ENCODE data around the gene LYSMD3. TPM values are rescaled to one million over a fixed set of nuclear protein-coding genes. Genes with fewer than 3 reads are reported as not detected.

The LYSMD3 gene
- total and polyA plus RNA-seq, 9 of the 15 experiments (the other 6 are each of a cell fraction or from before 2014, with no cell fraction given), result 9.5 to 42.3 (median 20.7) TPM

DNA sequence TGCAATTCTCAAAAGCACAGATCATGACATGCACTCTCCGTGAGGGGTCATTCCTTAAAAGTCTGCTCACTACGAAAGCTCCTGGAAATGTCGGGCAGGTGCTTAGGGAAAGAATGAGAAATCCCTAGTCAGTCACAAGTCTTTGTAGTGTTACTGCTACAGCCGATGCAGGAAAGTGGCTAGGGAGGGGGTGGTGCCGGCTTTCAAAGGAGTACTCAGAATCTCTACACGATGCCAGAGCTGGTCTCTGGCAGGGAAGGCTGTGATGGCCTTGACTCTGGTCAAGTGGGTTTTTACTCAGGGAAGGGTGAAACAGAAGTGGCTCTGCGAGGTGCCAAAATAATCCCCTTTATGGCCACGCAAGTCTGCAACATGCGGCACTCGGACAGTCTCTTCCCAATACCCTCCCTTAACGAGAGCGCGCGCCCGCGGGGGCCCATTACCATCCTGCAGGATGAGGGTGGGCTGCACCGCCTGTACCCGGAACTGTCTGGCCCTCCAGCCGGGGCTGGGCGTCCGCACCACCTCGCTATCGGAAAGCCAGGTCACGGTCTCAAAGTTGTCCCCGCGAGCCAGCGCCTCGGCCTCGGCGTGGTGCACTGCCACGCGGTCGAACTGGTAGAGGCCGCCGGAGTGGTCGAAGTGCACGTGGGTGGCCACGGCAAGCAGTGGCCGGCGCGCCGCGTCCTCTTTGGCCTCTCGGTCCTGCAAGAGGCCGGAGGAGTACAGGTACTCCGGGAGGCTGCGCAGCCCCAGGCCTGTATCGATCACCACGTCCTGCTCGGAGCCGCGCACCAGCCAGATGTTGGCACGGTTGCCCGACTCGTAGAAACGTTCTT lies 55.8 kb downstream of the LYSMD3 start (continued):
- TF ChIP-seq CBX2 (IDR thresholded peaks at IDR 0.05; ENCODE audit: insufficient read depth, low read length, poor library complexity, severe bottlenecking) (no peak), MTA2 (IDR thresholded peaks at IDR 0.05; ENCODE audit: low read depth) (no peak), OTX1 (CRISPR knock-in tag; IDR thresholded peaks at IDR 0.05) (no peak), SMARCA5 (IDR thresholded peaks at IDR 0.05) (no peak), PTBP1 (IDR thresholded peaks at IDR 0.05; ENCODE audit: low read depth, low read length) (no peak), KDM5B (IDR thresholded peaks at IDR 0.05; ENCODE audit: insufficient replicate concordance, low read depth, low read length) (no peak), RBM34 (IDR thresholded peaks at IDR 0.05; ENCODE audit: borderline replicate concordance, insufficient read depth, low read length) (no peak), SMARCB1 (IDR thresholded peaks at IDR 0.05; ENCODE audit: insufficient read length, low read depth) (no peak), ZNF324 (CRISPR knock-in tag; IDR thresholded peaks at IDR 0.05) (no peak), KDM2B (CRISPR knock-in tag; IDR thresholded peaks at IDR 0.05) (no peak), HOXB6 (CRISPR knock-in tag; IDR thresholded peaks at IDR 0.05; ENCODE audit: borderline replicate concordance) (no peak), TAF9B (IDR thresholded peaks at IDR 0.05; ENCODE audit: partially characterized antibody) (no peak), RBM25 (IDR thresholded peaks at IDR 0.05; ENCODE audit: low read depth, low read length, severe bottlenecking) (no peak)
- TF ChIP-seq, protein P1, sequence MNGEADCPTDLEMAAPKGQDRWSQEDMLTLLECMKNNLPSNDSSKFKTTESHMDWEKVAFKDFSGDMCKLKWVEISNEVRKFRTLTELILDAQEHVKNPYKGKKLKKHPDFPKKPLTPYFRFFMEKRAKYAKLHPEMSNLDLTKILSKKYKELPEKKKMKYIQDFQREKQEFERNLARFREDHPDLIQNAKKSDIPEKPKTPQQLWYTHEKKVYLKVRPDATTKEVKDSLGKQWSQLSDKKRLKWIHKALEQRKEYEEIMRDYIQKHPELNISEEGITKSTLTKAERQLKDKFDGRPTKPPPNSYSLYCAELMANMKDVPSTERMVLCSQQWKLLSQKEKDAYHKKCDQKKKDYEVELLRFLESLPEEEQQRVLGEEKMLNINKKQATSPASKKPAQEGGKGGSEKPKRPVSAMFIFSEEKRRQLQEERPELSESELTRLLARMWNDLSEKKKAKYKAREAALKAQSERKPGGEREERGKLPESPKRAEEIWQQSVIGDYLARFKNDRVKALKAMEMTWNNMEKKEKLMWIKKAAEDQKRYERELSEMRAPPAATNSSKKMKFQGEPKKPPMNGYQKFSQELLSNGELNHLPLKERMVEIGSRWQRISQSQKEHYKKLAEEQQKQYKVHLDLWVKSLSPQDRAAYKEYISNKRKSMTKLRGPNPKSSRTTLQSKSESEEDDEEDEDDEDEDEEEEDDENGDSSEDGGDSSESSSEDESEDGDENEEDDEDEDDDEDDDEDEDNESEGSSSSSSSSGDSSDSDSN (IDR thresholded peaks at IDR 0.05; ENCODE audit: borderline replicate concordance in 1 of 2, low read depth in 2 of 2, low read length in 2 of 2), result peak in 1 of 2 experiments; percentile 41; a peak in 2 of 4 replicates
- TF ChIP-seq, protein P2, sequence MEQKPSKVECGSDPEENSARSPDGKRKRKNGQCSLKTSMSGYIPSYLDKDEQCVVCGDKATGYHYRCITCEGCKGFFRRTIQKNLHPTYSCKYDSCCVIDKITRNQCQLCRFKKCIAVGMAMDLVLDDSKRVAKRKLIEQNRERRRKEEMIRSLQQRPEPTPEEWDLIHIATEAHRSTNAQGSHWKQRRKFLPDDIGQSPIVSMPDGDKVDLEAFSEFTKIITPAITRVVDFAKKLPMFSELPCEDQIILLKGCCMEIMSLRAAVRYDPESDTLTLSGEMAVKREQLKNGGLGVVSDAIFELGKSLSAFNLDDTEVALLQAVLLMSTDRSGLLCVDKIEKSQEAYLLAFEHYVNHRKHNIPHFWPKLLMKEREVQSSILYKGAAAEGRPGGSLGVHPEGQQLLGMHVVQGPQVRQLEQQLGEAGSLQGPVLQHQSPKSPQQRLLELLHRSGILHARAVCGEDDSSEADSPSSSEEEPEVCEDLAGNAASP (IDR thresholded peaks at IDR 0.05), result no peak
- TF ChIP-seq, protein P3, sequence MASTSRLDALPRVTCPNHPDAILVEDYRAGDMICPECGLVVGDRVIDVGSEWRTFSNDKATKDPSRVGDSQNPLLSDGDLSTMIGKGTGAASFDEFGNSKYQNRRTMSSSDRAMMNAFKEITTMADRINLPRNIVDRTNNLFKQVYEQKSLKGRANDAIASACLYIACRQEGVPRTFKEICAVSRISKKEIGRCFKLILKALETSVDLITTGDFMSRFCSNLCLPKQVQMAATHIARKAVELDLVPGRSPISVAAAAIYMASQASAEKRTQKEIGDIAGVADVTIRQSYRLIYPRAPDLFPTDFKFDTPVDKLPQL (IDR thresholded peaks at IDR 0.05; ENCODE audit: extremely low read depth, insufficient read length), result no peak
- TF ChIP-seq, protein P4, sequence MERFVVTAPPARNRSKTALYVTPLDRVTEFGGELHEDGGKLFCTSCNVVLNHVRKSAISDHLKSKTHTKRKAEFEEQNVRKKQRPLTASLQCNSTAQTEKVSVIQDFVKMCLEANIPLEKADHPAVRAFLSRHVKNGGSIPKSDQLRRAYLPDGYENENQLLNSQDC (CRISPR knock-in tag; IDR thresholded peaks at IDR 0.05), result no peak
- TF ChIP-seq, protein P5, sequence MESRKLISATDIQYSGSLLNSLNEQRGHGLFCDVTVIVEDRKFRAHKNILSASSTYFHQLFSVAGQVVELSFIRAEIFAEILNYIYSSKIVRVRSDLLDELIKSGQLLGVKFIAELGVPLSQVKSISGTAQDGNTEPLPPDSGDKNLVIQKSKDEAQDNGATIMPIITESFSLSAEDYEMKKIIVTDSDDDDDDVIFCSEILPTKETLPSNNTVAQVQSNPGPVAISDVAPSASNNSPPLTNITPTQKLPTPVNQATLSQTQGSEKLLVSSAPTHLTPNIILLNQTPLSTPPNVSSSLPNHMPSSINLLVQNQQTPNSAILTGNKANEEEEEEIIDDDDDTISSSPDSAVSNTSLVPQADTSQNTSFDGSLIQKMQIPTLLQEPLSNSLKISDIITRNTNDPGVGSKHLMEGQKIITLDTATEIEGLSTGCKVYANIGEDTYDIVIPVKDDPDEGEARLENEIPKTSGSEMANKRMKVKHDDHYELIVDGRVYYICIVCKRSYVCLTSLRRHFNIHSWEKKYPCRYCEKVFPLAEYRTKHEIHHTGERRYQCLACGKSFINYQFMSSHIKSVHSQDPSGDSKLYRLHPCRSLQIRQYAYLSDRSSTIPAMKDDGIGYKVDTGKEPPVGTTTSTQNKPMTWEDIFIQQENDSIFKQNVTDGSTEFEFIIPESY (CRISPR knock-in tag; IDR thresholded peaks at IDR 0.05), result 0 out of 2 replicates have a peak, but pooled peaks have one; percentile 37
- TF ChIP-seq, protein P6, sequence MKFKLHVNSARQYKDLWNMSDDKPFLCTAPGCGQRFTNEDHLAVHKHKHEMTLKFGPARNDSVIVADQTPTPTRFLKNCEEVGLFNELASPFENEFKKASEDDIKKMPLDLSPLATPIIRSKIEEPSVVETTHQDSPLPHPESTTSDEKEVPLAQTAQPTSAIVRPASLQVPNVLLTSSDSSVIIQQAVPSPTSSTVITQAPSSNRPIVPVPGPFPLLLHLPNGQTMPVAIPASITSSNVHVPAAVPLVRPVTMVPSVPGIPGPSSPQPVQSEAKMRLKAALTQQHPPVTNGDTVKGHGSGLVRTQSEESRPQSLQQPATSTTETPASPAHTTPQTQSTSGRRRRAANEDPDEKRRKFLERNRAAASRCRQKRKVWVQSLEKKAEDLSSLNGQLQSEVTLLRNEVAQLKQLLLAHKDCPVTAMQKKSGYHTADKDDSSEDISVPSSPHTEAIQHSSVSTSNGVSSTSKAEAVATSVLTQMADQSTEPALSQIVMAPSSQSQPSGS (CRISPR knock-in tag; IDR thresholded peaks at IDR 0.05), result 0 out of 2 replicates have a peak, but pooled peaks have one; percentile 46

Measured in K562 (cell line).